ENCODE results near the gene LRRN4. TPM values are rescaled to one million over a fixed set of nuclear protein-coding genes. Genes with fewer than 3 reads are reported as not detected.

The LRRN4 gene
- total and polyA plus RNA-seq, 2 experiments from 2014 or later, result 135 to 227 TPM

GRCh38 chr20:6060213-6060612 is 6.4 kb upstream of the LRRN4 start:
- Histone ChIP-seq H3K36me3 (no peaks in the 10 kb centered on the region), H3K27me3 (no peaks in the 10 kb centered on the region), H3K27ac (peak overlapping the region; percentile 100), H3K4me3 (no peak overlapping the region), H3K4me1 (ENCODE audit: low read depth) (peaks cover 43% of the 10 kb centered on the region), H3K9me3 (ENCODE audit: low read depth) (no peaks in the 10 kb centered on the region)
- TF ChIP-seq CTCF (IDR thresholded peaks at IDR 0.05; ENCODE audit: low read depth, low read length), result no peak
- no peak for DNase-seq (ENCODE audit: low read depth in 1 of 2, low spot score in 1 of 2)

DNA sequence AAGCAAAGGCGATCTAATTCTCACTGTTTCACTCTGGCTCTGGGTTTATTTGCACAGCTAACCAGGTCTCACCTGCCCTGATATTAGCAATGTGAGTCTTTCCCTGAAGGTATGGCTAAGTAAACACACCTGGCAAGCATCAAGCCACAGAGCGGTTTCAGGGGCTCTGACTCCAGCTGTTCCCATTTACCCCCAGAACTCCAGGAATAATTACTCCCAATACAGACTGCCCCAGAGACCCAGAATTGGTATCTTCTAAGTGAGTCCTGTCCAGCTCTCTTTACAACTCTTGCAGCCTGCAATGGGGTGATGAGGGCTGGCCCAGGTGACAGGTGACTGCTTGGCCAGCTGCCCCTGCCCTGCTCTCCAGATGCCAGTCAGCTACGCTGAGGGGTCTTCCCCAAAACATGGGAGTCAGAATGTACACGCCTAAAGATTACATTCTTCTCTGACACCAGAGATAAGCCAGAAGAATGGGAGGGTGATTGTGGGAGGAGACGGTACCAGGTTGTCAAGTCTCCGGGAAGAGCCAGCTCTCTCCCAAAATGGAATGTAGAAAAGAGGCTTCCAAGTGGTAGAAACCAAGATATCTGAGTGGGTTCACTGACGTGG is 4.9 kb upstream of the LRRN4 start:
- Histone ChIP-seq H3K27ac (peak overlapping the region; percentile 100), H3K27me3 (no peaks in the 10 kb centered on the region), H3K36me3 (no peaks in the 10 kb centered on the region), H3K4me3 (no peak overlapping the region), H3K4me1 (ENCODE audit: low read depth) (peaks cover 56% of the 10 kb centered on the region), H3K9me3 (ENCODE audit: low read depth) (no peaks in the 10 kb centered on the region)
- no peak for TF ChIP-seq CTCF (IDR thresholded peaks at IDR 0.05; ENCODE audit: low read depth, low read length)
- peak; percentile 69 to 75 for DNase-seq (ENCODE audit: low read depth in 1 of 2, low spot score in 1 of 2)

DNA sequence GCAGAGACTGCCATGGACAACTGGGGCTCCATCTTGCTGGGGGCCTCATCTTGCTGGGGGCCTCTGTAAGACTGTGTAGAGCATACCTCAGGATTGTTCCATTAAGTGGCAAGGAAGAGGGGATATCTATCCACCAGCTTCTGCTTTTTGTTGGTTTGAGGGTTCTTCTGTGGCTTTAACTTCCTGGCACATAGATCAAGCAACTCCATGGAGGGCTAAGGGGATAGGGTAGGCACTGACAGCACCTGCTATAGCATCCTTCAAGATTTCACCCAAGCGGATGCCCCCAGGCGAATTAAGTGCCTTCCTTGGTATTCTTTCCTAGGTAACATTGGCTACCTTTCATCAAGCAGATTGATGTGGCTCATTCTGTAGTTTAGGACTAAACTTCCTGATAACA is 3.8 kb upstream of the LRRN4 start:
- no peak for DNase-seq (ENCODE audit: low read depth in 1 of 2, low spot score in 1 of 2)
- Histone ChIP-seq H3K27ac (peak overlapping the region; percentile 100), H3K4me1 (ENCODE audit: low read depth) (peaks cover 56% of the 10 kb centered on the region), H3K9me3 (ENCODE audit: low read depth) (no peaks in the 10 kb centered on the region), H3K4me3 (no peak overlapping the region), H3K27me3 (no peaks in the 10 kb centered on the region), H3K36me3 (no peaks in the 10 kb centered on the region)
- TF ChIP-seq CTCF (IDR thresholded peaks at IDR 0.05; ENCODE audit: low read depth, low read length), result no peak

- Histone ChIP-seq H3K9me3 (ENCODE audit: low read depth) (no peaks in the 10 kb centered on the region), H3K4me3 (no peak overlapping the region), H3K27me3 (no peaks in the 10 kb centered on the region), H3K4me1 (ENCODE audit: low read depth) (peaks cover 53% of the 10 kb centered on the region), H3K36me3 (no peaks in the 10 kb centered on the region), H3K27ac (peak overlapping the region; percentile 100)
- TF ChIP-seq CTCF (IDR thresholded peaks at IDR 0.05; ENCODE audit: low read depth, low read length), result no peak
- no peak for DNase-seq (ENCODE audit: low read depth in 1 of 2, low spot score in 1 of 2)
These were observed 3.3 kb upstream of the LRRN4 start for GRCh38 chr20:6057139-6057538.

DNA sequence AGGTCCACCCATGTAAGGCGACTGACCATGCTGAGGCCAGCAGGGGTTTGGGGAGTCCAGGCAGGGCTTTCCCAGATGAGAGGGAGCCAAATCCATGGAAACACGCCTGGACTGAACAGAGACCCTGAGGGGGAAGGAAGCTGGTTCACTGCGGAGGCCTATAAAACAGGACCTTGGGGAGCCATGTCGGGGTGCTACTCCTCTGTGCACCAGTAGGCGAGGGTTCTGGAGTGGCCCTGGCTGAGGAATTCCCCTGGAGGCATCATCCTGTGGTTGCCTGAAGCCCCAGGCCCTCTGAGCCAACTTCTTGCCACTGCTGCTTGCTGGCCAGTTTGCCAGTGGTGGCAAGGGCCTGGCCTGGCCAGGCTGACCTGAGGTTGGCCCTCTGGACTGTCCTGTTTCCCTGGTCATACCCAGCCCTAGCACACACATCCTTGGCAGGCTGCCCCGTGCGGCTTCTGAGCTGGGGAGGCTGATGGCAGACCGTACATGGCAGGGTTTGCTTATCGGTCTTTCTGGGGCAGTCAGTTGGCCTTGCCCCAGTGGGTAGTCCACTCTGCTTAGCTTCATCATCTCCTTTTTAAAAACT is 2.2 kb upstream of the LRRN4 start:
- Histone ChIP-seq H3K27me3 (no peaks in the 10 kb centered on the region), H3K4me1 (ENCODE audit: low read depth) (peaks cover 52% of the 10 kb centered on the region), H3K36me3 (no peaks in the 10 kb centered on the region), H3K4me3 (no peak overlapping the region), H3K27ac (peak overlapping the region; percentile 100), H3K9me3 (ENCODE audit: low read depth) (no peaks in the 10 kb centered on the region)
- DNase-seq (ENCODE audit: low read depth in 1 of 2, low spot score in 1 of 2), result no peak
- no peak for TF ChIP-seq CTCF (IDR thresholded peaks at IDR 0.05; ENCODE audit: low read depth, low read length)
